ENCODE data around the gene MFSD11. TPM values are rescaled to one million over a fixed set of nuclear protein-coding genes. Genes with fewer than 3 reads are reported as not detected.

Gene MFSD11
- total RNA-seq, 2 experiments from 2014 or later: 25.5 to 29.4 TPM

- Histone ChIP-seq H3K27me3 (ENCODE audit: control insufficient read depth in 1 of 2, insufficient read depth in 2 of 2, low read length in 2 of 2) (no peaks in the 10 kb centered on the region), H3K27ac (ENCODE audit: low read depth in 1 of 2, low read length in 2 of 2) (no peak overlapping the region), H3K36me3 (ENCODE audit: insufficient read depth, low read length) (peaks cover 69% of the 10 kb centered on the region), H3K4me1 (ENCODE audit: insufficient read depth, low read length) (peaks cover 25% of the 10 kb centered on the region), H3K9me3 (ENCODE audit: control insufficient read depth in 1 of 2, insufficient read depth in 1 of 2, low read length in 2 of 2) (no peaks in the 10 kb centered on the region), H3K4me3 (ENCODE audit: low read length) (no peak overlapping the region)
- ATAC-seq (ENCODE audit: poor library complexity) (peak; percentile 76), DNase-seq (peak in 8 of 14 experiments; percentile 12 to 91 (median 55))
- POLR2A ChIA-PET: interaction anchor here (3.9 to 6.7 kb wide), 2 partner anchors 10 to 19 kb away, joined by 26 to 63 read pairs; partner anchors contain the start of genes JMJD6, METTL23, MFSD11 and SRSF2
- intact Hi-C loops (cut with DNase I, micrococcal nuclease): loop anchor here in 1 of 2 experiments (1.0 kb wide), 1 partner anchor 21 kb away; the partner anchor contains the start of gene SRSF2
- Mint-ChIP-seq H3K27ac (peak overlapping the region; percentile 96), H3K27me3 (no peaks in the 10 kb centered on the region), H3K4me1 (ENCODE audit: low read depth) (peaks cover 43% of the 10 kb centered on the region), H3K4me3 (peak overlapping the region; percentile 66), H3K36me3 (ENCODE audit: low read depth) (peaks cover 74% of the 10 kb centered on the region), H3K9me3 (no peaks in the 10 kb centered on the region)
- TF ChIP-seq CTCF (IDR thresholded peaks at IDR 0.05): no peak
- CTCF ChIA-PET: interaction anchor here (1.1 to 2.3 kb wide), 2 partner anchors 9 to 193 kb away, joined by 3 to 6 read pairs; no protein-coding TSS in a partner anchor
Measured at GRCh38 chr17:76716146-76716838, 21.6 kb upstream of the MFSD11 start.

DNA sequence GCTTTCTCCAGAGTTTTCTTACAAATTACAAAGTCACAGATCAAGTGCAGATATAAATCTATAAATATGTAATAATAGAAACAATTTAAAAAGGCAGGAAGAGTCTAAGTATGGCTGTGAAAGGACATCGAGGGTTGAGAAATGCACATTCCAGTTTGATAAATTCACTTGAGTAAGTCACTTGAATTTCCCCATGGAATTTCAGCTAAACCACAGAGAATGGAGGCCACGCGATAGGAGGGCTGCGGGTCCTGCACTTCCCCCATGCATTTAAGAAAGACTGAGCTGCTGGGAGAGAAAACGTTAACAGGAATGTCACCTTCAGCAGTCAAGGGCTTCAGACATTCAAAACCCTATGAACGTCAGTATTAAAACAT, 21.1 kb upstream of the MFSD11 start:
- Mint-ChIP-seq H3K4me1 (ENCODE audit: low read depth) (peaks cover 43% of the 10 kb centered on the region), H3K27ac (peak overlapping the region; percentile 96), H3K9me3 (no peaks in the 10 kb centered on the region), H3K36me3 (ENCODE audit: low read depth) (peaks cover 79% of the 10 kb centered on the region), H3K27me3 (no peaks in the 10 kb centered on the region), H3K4me3 (no peak overlapping the region)
- H3K4me3 ChIP-seq (ENCODE audit: low read length): no peak overlapping the region
- no peak for TF ChIP-seq CTCF (IDR thresholded peaks at IDR 0.05)
- ChIA-PET POLR2A (interaction anchor here (1.1 to 6.7 kb wide), 3 partner anchors 10 to 45 kb away, joined by 4 to 63 read pairs (median 26); partner anchors contain the start of genes JMJD6, METTL23, MFSD11 and SRSF2), CTCF (interaction anchor here (1.1 to 2.3 kb wide), 2 partner anchors 9 to 194 kb away, joined by 3 to 6 read pairs; no protein-coding TSS in a partner anchor)
- no peaks in the 10 kb centered on the region for H3K27me3 ChIP-seq (ENCODE audit: control insufficient read depth in 1 of 2, insufficient read depth in 2 of 2, low read length in 2 of 2)
- no peak overlapping the region for H3K27ac ChIP-seq (ENCODE audit: low read depth in 1 of 2, low read length in 2 of 2)
- intact Hi-C loops (cut with DNase I, micrococcal nuclease): loop anchor here in 1 of 2 experiments (1.0 kb wide), 1 partner anchor 20 kb away; the partner anchor contains the start of gene SRSF2
- peaks cover 24% of the 10 kb centered on the region for H3K4me1 ChIP-seq (ENCODE audit: insufficient read depth, low read length)
- DNase-seq: no peak
- peaks cover 75% of the 10 kb centered on the region for H3K36me3 ChIP-seq (ENCODE audit: insufficient read depth, low read length)
- ATAC-seq (ENCODE audit: poor library complexity): no peak
- no peaks in the 10 kb centered on the region for H3K9me3 ChIP-seq (ENCODE audit: control insufficient read depth in 1 of 2, insufficient read depth in 1 of 2, low read length in 2 of 2)

DNA sequence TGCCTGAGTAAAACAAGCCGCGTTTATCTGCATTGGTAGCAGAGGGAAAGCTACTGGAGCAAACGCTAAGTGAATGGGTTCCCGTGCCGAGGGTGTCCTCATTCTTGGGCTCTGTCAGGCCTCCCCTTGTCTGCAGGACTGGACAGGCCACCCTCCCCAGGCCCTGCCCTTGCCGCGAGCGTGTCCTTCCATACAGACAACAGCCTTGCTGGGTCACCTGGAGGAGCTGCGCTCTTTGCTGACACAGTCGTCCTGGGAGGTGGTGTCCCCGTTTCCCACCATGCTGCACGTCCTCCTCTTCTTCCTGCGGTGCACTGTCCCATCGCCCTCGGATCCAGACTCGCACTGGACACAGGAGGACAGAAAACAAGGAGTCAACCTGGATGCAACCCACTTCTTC, 19.4 kb upstream of the MFSD11 start:
- intact Hi-C loops (cut with DNase I, micrococcal nuclease): no loop called here
- H3K9me3 Mint-ChIP-seq: no peaks in the 10 kb centered on the region
- Histone ChIP-seq H3K4me3 (ENCODE audit: low read length) (no peak overlapping the region), H3K36me3 (ENCODE audit: insufficient read depth, low read length) (peaks cover 84% of the 10 kb centered on the region), H3K27me3 (ENCODE audit: control insufficient read depth in 1 of 2, insufficient read depth in 2 of 2, low read length in 2 of 2) (no peaks in the 10 kb centered on the region), H3K9me3 (ENCODE audit: control insufficient read depth in 1 of 2, insufficient read depth in 1 of 2, low read length in 2 of 2) (no peaks in the 10 kb centered on the region), H3K4me1 (ENCODE audit: insufficient read depth, low read length) (peaks cover 40% of the 10 kb centered on the region), H3K27ac (ENCODE audit: low read depth in 1 of 2, low read length in 2 of 2) (no peak overlapping the region)
- ChIA-PET POLR2A (interaction anchor here (3.9 kb wide), 1 partner anchor 8 kb away, joined by 26 read pairs; the partner anchor contains the start of genes JMJD6 and METTL23), CTCF (no interaction called here)
- no peak overlapping the region for H3K27ac Mint-ChIP-seq
- TF ChIP-seq CTCF (IDR thresholded peaks at IDR 0.05): no peak
- ATAC-seq (ENCODE audit: poor library complexity): no peak
- peaks cover 92% of the 10 kb centered on the region for H3K36me3 Mint-ChIP-seq (ENCODE audit: low read depth)
- no peaks in the 10 kb centered on the region for H3K27me3 Mint-ChIP-seq
- H3K4me1 Mint-ChIP-seq (ENCODE audit: low read depth): peaks cover 43% of the 10 kb centered on the region
- H3K4me3 Mint-ChIP-seq: no peak overlapping the region
- no peak for DNase-seq

Data from CD4-positive, alpha-beta T cell (primary cell).